Measurements from ENCODE around the gene USH2A. TPM values are rescaled to one million over a fixed set of nuclear protein-coding genes. Genes with fewer than 3 reads are reported as not detected.

The USH2A gene
- total RNA-seq, 1 donor from 2014 or later = not detected

GRCh38 chr1:216212826-216213225 is 210.4 kb downstream of the USH2A start:
- ATAC-seq (no peak), DNase-seq (no peak)
- no peak overlapping the region for H3K4me3 ChIP-seq
- no peaks in the 10 kb centered on the region for H3K36me3 ChIP-seq
- no peaks in the 10 kb centered on the region for H3K4me1 ChIP-seq
- intact Hi-C loops (cut with DNase I) = no loop called here
- H3K27me3 ChIP-seq = no peaks in the 10 kb centered on the region
- H3K27ac ChIP-seq = no peak overlapping the region
- H3K9me3 ChIP-seq = no peaks in the 10 kb centered on the region
- TF ChIP-seq CTCF (IDR thresholded peaks at IDR 0.05) = no peak

DNA sequence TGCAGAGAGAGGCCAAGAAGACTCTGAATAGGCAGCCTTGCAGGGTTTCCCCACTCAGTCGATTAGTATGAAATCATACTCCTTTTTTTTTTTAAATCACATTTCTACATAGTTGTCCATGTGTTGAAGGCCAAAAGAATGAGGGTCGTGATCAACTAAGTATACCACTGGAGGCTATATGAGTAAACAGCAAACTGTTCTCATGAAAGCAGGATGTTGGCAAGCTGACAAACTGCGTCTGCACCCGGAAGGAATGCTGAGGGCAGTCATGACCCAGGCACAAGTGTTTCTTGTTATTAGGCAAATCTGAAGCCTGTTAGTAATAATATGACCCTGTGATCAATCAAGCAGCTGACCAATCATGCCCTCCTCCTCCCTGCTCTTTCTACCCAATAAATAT is 213.2 kb downstream of the USH2A start:
- intact Hi-C loops (cut with DNase I) = no loop called here
- Histone ChIP-seq H3K27me3 (no peaks in the 10 kb centered on the region), H3K4me3 (no peak overlapping the region), H3K9me3 (no peaks in the 10 kb centered on the region), H3K4me1 (no peaks in the 10 kb centered on the region), H3K27ac (no peak overlapping the region), H3K36me3 (no peaks in the 10 kb centered on the region)
- DNase-seq (no peak), ATAC-seq (no peak)
- no peak for TF ChIP-seq CTCF (IDR thresholded peaks at IDR 0.05)

GRCh38 chr1:216209125-216209524 is 214.1 kb downstream of the USH2A start:
- TF ChIP-seq CTCF (IDR thresholded peaks at IDR 0.05) = no peak
- H3K4me1 ChIP-seq = no peaks in the 10 kb centered on the region
- intact Hi-C loops (cut with DNase I) = no loop called here
- H3K27ac ChIP-seq = no peak overlapping the region
- no peaks in the 10 kb centered on the region for H3K36me3 ChIP-seq
- no peaks in the 10 kb centered on the region for H3K9me3 ChIP-seq
- DNase-seq = no peak
- H3K27me3 ChIP-seq = no peaks in the 10 kb centered on the region
- ATAC-seq = no peak
- no peak overlapping the region for H3K4me3 ChIP-seq

GRCh38 chr1:216207154-216207553 is 216.1 kb downstream of the USH2A start:
- H3K27me3 ChIP-seq = no peaks in the 10 kb centered on the region
- ATAC-seq (no peak), DNase-seq (no peak)
- H3K36me3 ChIP-seq = no peaks in the 10 kb centered on the region
- H3K4me1 ChIP-seq = no peaks in the 10 kb centered on the region
- no peak overlapping the region for H3K27ac ChIP-seq
- H3K9me3 ChIP-seq = no peaks in the 10 kb centered on the region
- intact Hi-C loops (cut with DNase I) = no loop called here
- TF ChIP-seq CTCF (IDR thresholded peaks at IDR 0.05) = no peak
- no peak overlapping the region for H3K4me3 ChIP-seq

DNA sequence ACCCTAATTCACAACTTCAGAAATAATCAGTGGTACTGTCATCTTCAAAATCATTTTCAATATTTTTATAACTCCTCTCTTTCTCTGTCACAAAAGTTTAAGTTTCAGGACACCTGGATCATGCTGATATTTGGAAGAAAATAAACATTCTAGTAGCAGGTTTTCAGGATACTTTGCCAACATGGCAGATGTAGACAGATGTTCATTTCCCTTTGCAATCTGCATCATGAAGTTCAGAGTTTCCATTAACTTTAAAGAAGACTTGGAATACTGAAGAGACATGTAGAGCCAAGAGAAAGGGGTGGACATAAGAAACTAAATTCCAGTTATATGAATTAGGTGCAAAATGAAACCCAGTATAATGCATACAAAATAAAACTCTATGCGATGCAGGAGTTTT is 218.1 kb downstream of the USH2A start:
- intact Hi-C loops (cut with DNase I) = no loop called here
- no peaks in the 10 kb centered on the region for H3K36me3 ChIP-seq
- H3K27ac ChIP-seq = no peak overlapping the region
- DNase-seq = no peak
- no peaks in the 10 kb centered on the region for H3K9me3 ChIP-seq
- no peaks in the 10 kb centered on the region for H3K27me3 ChIP-seq
- H3K4me3 ChIP-seq = no peak overlapping the region
- TF ChIP-seq CTCF (IDR thresholded peaks at IDR 0.05) = no peak
- no peak for ATAC-seq
- H3K4me1 ChIP-seq = no peaks in the 10 kb centered on the region

DNA sequence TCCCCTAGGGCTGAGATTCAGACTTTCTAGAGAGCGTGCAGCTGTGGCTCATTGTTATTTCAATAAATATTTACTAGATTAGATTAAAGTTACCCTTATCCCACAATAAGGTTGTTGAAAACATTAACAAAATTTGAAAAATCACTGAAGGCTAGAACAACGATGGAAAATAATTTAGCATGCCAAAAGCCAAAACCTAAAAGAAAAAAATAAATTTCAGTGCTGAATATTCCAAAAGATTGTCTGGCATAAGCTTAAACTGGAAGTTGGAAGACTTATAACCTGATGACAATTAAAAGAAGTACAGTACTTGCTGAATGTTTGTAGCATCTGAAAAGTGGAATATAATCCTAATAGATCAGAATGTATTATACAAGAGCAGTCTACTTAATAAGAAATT is 221.3 kb downstream of the USH2A start:
- Histone ChIP-seq H3K4me3 (no peak overlapping the region), H3K36me3 (no peaks in the 10 kb centered on the region), H3K9me3 (no peaks in the 10 kb centered on the region), H3K27me3 (no peaks in the 10 kb centered on the region), H3K4me1 (no peaks in the 10 kb centered on the region), H3K27ac (no peak overlapping the region)
- TF ChIP-seq CTCF (IDR thresholded peaks at IDR 0.05) = no peak
- intact Hi-C loops (cut with DNase I) = no loop called here
- ATAC-seq (no peak), DNase-seq (no peak)
